ENCODE data around the gene ZFP36L1. TPM values are rescaled to one million over a fixed set of nuclear protein-coding genes. Genes with fewer than 3 reads are reported as not detected.

ZFP36L1 gene
- total and polyA plus RNA-seq, 9 of the 15 experiments (the other 6 are each of a cell fraction or from before 2014, with no cell fraction given) = 1.3 to 26.6 (median 3.7) TPM

GRCh38 chr14:68762953-68763764 is 29.7 kb downstream of the ZFP36L1 start (continued):
- TF ChIP-seq RNF2 (IDR thresholded peaks at IDR 0.05) (peak; percentile 78; the same call in 1 of the 2 replicates), SRF (CRISPR knock-in tag; IDR thresholded peaks at IDR 0.05) (peak in 1 of 2 experiments; percentile 79; a peak in 1 of 4 replicates), ZNF586 (CRISPR knock-in tag; conservative IDR thresholded peaks at IDR 0.05) (no peak), ZNF766 (CRISPR knock-in tag; conservative IDR thresholded peaks at IDR 0.05) (peak; percentile 49; the same call in 1 of the 2 replicates), MAZ (CRISPR knock-in tag; conservative IDR thresholded peaks at IDR 0.05 in 1 of 2, IDR thresholded peaks at IDR 0.05 in 1 of 2) (peak; percentile 35 to 85; a peak in 2 of 4 replicates), E2F6 (IDR thresholded peaks at IDR 0.05; ENCODE audit: borderline replicate concordance in 1 of 2, extremely low read depth in 1 of 2, insufficient read depth in 1 of 2, insufficient read length in 1 of 2, low read depth in 1 of 2, low read length in 1 of 2, poor library complexity in 1 of 2, severe bottlenecking in 1 of 2) (peak; percentile 15 to 29), RBBP5 (IDR thresholded peaks at IDR 0.05; ENCODE audit: borderline replicate concordance, insufficient read depth, low read length, poor library complexity, severe bottlenecking) (no peak), NR2C2 (CRISPR knock-in tag; IDR thresholded peaks at IDR 0.05) (no peak), NR2C2 (tag; IDR thresholded peaks at IDR 0.05) (peak; percentile 40), ZNF23 (CRISPR knock-in tag; IDR thresholded peaks at IDR 0.05) (no peak), SOX6 (IDR thresholded peaks at IDR 0.05) (peak; percentile 77), EP300 (IDR thresholded peaks at IDR 0.05; ENCODE audit: low read length) (peak; percentile 85), SP1 (CRISPR knock-in tag; IDR thresholded peaks at IDR 0.05) (0 out of 2 replicates have a peak, but pooled peaks have one; percentile 36), EZH2 (IDR thresholded peaks at IDR 0.05; ENCODE audit: borderline replicate concordance, low read depth, low read length) (no peak), SREBF2 (CRISPR knock-in tag; IDR thresholded peaks at IDR 0.05) (no peak), RB1 (IDR thresholded peaks at IDR 0.05; ENCODE audit: low read depth) (peak; percentile 57; the same call in 1 of the 2 replicates), LCOR (CRISPR knock-in tag; IDR thresholded peaks at IDR 0.05) (peak; percentile 65), NFIC (IDR thresholded peaks at IDR 0.05) (peak; percentile 73)
- TF ChIP-seq, protein P1, sequence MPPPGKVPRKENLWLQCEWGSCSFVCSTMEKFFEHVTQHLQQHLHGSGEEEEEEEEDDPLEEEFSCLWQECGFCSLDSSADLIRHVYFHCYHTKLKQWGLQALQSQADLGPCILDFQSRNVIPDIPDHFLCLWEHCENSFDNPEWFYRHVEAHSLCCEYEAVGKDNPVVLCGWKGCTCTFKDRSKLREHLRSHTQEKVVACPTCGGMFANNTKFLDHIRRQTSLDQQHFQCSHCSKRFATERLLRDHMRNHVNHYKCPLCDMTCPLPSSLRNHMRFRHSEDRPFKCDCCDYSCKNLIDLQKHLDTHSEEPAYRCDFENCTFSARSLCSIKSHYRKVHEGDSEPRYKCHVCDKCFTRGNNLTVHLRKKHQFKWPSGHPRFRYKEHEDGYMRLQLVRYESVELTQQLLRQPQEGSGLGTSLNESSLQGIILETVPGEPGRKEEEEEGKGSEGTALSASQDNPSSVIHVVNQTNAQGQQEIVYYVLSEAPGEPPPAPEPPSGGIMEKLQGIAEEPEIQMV (tag; conservative IDR thresholded peaks at IDR 0.05; ENCODE audit: low read depth) = peak; percentile 76
- TF ChIP-seq, protein P2, sequence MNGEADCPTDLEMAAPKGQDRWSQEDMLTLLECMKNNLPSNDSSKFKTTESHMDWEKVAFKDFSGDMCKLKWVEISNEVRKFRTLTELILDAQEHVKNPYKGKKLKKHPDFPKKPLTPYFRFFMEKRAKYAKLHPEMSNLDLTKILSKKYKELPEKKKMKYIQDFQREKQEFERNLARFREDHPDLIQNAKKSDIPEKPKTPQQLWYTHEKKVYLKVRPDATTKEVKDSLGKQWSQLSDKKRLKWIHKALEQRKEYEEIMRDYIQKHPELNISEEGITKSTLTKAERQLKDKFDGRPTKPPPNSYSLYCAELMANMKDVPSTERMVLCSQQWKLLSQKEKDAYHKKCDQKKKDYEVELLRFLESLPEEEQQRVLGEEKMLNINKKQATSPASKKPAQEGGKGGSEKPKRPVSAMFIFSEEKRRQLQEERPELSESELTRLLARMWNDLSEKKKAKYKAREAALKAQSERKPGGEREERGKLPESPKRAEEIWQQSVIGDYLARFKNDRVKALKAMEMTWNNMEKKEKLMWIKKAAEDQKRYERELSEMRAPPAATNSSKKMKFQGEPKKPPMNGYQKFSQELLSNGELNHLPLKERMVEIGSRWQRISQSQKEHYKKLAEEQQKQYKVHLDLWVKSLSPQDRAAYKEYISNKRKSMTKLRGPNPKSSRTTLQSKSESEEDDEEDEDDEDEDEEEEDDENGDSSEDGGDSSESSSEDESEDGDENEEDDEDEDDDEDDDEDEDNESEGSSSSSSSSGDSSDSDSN (IDR thresholded peaks at IDR 0.05; ENCODE audit: borderline replicate concordance in 1 of 2, low read depth in 2 of 2, low read length in 2 of 2) = peak; percentile 77 to 86; a peak in 3 of 4 replicates
